ENCODE data around the gene ZP1.

DNA sequence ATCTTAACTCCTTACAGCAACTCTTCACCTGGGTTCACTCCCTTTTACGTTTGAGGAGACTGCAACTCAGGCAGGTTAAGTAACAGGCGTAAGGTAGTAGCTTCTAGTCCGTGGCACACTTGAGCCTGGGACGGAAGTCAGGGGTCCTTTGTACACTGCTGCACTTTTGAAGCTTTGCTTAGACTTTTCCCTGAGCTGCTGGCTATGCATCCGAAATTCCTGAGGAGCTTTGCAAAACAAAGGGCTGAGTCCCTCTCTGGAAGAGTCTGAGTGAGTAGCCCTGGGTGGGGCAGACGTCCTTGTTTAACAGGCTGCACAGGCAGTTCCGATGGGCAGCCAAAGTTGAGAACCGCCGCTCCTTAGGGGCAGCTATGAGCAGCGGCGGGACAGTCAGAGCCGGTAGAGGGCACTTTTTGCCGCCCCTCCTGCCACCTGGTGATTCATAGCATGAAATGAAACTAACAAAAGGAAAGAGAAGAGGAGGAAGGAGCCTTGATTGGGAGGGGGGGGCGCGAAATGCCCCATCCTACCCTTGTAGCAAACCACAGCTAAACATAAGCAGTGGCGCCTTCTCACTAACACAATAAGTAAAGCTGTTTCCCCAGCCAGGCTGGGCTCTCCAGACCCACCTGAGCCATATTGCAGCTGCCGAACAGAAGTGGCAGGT lies 48.0 kb downstream of the ZP1 start:
- no peak for TF ChIP-seq EZH2phosphoT487 (IDR thresholded peaks at IDR 0.05; ENCODE audit: insufficient read depth, low read depth)
- no peak for TF ChIP-seq EZH2 (IDR thresholded peaks at IDR 0.05; ENCODE audit: insufficient read depth, poor library complexity, severe bottlenecking)

Data from GM23248 (cell line).